Measurements from ENCODE around the gene VTN.

DNA sequence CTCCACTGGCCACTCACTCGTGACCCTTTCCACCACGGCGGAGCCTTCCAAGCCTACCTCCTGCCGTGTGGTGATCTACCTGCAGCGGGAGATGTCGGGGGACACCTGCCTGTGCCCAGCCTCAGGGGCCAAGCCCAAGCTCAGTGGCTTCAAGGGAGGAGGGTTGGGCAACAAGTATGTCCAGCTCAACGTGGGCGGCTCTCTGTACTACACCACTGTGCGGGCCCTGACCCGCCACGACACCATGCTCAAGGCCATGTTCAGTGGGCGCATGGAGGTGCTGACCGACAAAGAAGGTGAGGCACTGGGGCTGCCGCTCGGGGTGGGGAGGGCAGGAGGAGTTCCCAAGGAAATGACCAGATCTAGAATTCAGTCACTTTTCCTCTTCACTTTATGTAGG lies 30.7 kb downstream of the VTN start:
- no peak for TF ChIP-seq EZH2 (IDR thresholded peaks at IDR 0.05)
- no peak for TF ChIP-seq POLR2AphosphoS5 (IDR thresholded peaks at IDR 0.05; ENCODE audit: borderline replicate concordance, low read depth, low read length)

Measured in SK-N-MC (cell line).